K562 (cell line): ENCODE results near the gene SOAT1. TPM values are rescaled to one million over a fixed set of nuclear protein-coding genes. Genes with fewer than 3 reads are reported as not detected.

Experiments used
- ASH1L ChIP-seq: fragments of 450-650 bp; IDR thresholded peaks from 2 replicates; pipeline ENCODE4 v1.6.1; 2018; ENCODE audit warnings: borderline replicate concordance, mild to moderate bottlenecking, low read depth; ENCODE audit not compliant: partially characterized antibody
- BRD9 ChIP-seq: fragments of 450-650 bp; IDR thresholded peaks from 2 replicates; pipeline ENCODE4 v1.6.1; 2018; ENCODE audit warnings: low read depth; ENCODE audit not compliant: partially characterized antibody
- CBX5 ChIP-seq: IDR thresholded peaks from 2 replicates; pipeline ENCODE4 v1.6.1; 2014; ENCODE audit warnings: low read depth, borderline replicate concordance
- COPS2 ChIP-seq: fragments of 450-650 bp; conservative IDR thresholded peaks from 2 replicates; pipeline ENCODE4 v1.6.1; 2016; ENCODE audit warnings: mild to moderate bottlenecking, moderate library complexity
- CTBP1 ChIP-seq: fragments of 450-650 bp; IDR thresholded peaks from 2 replicates; pipeline ENCODE4 v1.6.1; 2016; ENCODE audit warnings: borderline replicate concordance
- ETV1 ChIP-seq: fragments of 450-650 bp; conservative IDR thresholded peaks from 2 replicates; pipeline ENCODE4 v1.6.1; 2016; ENCODE audit warnings: missing genetic modification characterization, control low read depth, low read depth, missing compliant biosample characterization
- HLTF ChIP-seq: fragments of 450-650 bp; IDR thresholded peaks from 2 replicates; pipeline ENCODE4 v1.6.1; 2016
- HNRNPLL ChIP-seq: fragments of 200-400 bp; formaldehyde crosslinking; IDR thresholded peaks from 2 replicates; pipeline ENCODE4 v1.6.1; 2017; ENCODE audit warnings: low read length, low read depth, mild to moderate bottlenecking; ENCODE audit not compliant: poor library complexity, severe bottlenecking
- KLF13 ChIP-seq: fragments of 450-650 bp; IDR thresholded peaks from 2 replicates; pipeline ENCODE4 v1.6.1; 2016; ENCODE audit warnings: missing genetic modification characterization, low read depth, mild to moderate bottlenecking, missing compliant biosample characterization, moderate library complexity, borderline replicate concordance
- NCOA1 ChIP-seq: fragments of 450-650 bp; IDR thresholded peaks from 2 replicates; pipeline ENCODE4 v1.6.1; 2016; ENCODE audit warnings: low read depth
- PHF21A ChIP-seq: fragments of 450-650 bp; IDR thresholded peaks from 2 replicates; pipeline ENCODE4 v1.6.1; 2017; ENCODE audit warnings: low read depth, borderline replicate concordance
- POLR2AphosphoS5 ChIP-seq: IDR thresholded peaks from 2 replicates; pipeline ENCODE4 v1.6.1; 2011; ENCODE audit warnings: mild to moderate bottlenecking, low read depth, low read length, moderate library complexity; ENCODE audit not compliant: control insufficient read depth, insufficient read depth
- SMAD3 ChIP-seq: fragments of 450-650 bp; formaldehyde crosslinking; conservative IDR thresholded peaks from 2 replicates; pipeline ENCODE4 v1.4.0; 2020; ENCODE audit warnings: mild to moderate bottlenecking
- TCF7L2 ChIP-seq: fragments of 150-350 bp; IDR thresholded peaks from 2 replicates; pipeline ENCODE4 v1.6.1; 2016; ENCODE audit warnings: low read depth, mild to moderate bottlenecking, low read length, moderate library complexity
- ZKSCAN1 ChIP-seq: fragments of 150-350 bp; IDR thresholded peaks from 2 replicates; pipeline ENCODE4 v1.6.1; 2016; ENCODE audit warnings: low read depth, low read length
- ZNF143 ChIP-seq: sonication (generic); formaldehyde crosslinking; IDR thresholded peaks from 2 replicates; pipeline ENCODE4 v1.9.0; 2022; ENCODE audit warnings: mild to moderate bottlenecking, missing genetic modification reagents
- ZNF184 ChIP-seq: sonication (generic); formaldehyde crosslinking; IDR thresholded peaks from 2 replicates; pipeline ENCODE4 v1.5.0; 2020; ENCODE audit warnings: missing genetic modification reagents
- ZNF79 ChIP-seq: fragments of 250-450 bp; sonication (Bioruptor Pico); IDR thresholded peaks from 2 replicates; pipeline ENCODE4 v1.4.0; 2020; ENCODE audit warnings: low read depth, mild to moderate bottlenecking, moderate library complexity
- polyA plus RNA-seq, 8 experiments: library from polyadenylated mRNA; depleted of rRNA in 4 of 8; stranded (reverse) in 5 of 8; unstranded in 3 of 8; fragments of >200 nt; fragmentation: Nextera tagmentation in 2 of 8; fragmentation: Illumina TruSeq in 1 of 8; extraction: Ambion mirVana in 2 of 8; extraction: Trizol in 1 of 8; gene quantifications; 2 replicates each; pipeline versions ENCODE4 v1.2.1 to v1.2.3, GENCODE V29; 2011 to 2014; ENCODE audit warnings: inconsistent platforms in 1 of 8, missing spikeins in 1 of 8
- total RNA-seq, 7 experiments: library from RNA; depleted of rRNA in 6 of 7; stranded (reverse); fragments of >200 nt in 6 of 7; fragmentation: Illumina TruSeq in 2 of 7; extraction: Trizol in 2 of 7; gene quantifications; 2 replicates each; pipeline versions ENCODE4 v1.2.1 to v1.2.3, GENCODE V29; 2011 to 2021; ENCODE audit warnings: low replicate concordance in 1 of 7
- TF ChIP-seq, protein P1 (sequence below): fragments of 250-450 bp; sonication (Bioruptor Pico); IDR thresholded peaks from 2 replicates; pipeline ENCODE4 v1.9.0; 2021; ENCODE audit warnings: mild to moderate bottlenecking
- TF ChIP-seq, protein P2 (sequence below): fragments of 250-450 bp; sonication (Bioruptor Pico); IDR thresholded peaks from 2 replicates; pipeline ENCODE4 v1.5.0; 2021
- TF ChIP-seq, protein P3 (sequence below): fragments of 450-650 bp; formaldehyde crosslinking; IDR thresholded peaks from 2 replicates; pipeline ENCODE4 v1.4.0; 2020; ENCODE audit warnings: mild to moderate bottlenecking
- TF ChIP-seq, protein P4 (sequence below): fragments of 250-450 bp; sonication (Bioruptor Pico); IDR thresholded peaks from 2 replicates; pipeline ENCODE4 v1.9.0; 2021; ENCODE audit warnings: mild to moderate bottlenecking, inconsistent platforms
- TF ChIP-seq, protein P5 (sequence below): fragments of 250-450 bp; sonication (Bioruptor Pico); IDR thresholded peaks from 2 replicates; pipeline ENCODE4 v1.8.0; 2021; ENCODE audit warnings: mild to moderate bottlenecking, moderate library complexity

Gene SOAT1
- total and polyA plus RNA-seq, 9 of the 15 experiments (the other 6 are each of a cell fraction or from before 2014, with no cell fraction given): 5.5 to 29.1 (median 17.3) TPM

DNA sequence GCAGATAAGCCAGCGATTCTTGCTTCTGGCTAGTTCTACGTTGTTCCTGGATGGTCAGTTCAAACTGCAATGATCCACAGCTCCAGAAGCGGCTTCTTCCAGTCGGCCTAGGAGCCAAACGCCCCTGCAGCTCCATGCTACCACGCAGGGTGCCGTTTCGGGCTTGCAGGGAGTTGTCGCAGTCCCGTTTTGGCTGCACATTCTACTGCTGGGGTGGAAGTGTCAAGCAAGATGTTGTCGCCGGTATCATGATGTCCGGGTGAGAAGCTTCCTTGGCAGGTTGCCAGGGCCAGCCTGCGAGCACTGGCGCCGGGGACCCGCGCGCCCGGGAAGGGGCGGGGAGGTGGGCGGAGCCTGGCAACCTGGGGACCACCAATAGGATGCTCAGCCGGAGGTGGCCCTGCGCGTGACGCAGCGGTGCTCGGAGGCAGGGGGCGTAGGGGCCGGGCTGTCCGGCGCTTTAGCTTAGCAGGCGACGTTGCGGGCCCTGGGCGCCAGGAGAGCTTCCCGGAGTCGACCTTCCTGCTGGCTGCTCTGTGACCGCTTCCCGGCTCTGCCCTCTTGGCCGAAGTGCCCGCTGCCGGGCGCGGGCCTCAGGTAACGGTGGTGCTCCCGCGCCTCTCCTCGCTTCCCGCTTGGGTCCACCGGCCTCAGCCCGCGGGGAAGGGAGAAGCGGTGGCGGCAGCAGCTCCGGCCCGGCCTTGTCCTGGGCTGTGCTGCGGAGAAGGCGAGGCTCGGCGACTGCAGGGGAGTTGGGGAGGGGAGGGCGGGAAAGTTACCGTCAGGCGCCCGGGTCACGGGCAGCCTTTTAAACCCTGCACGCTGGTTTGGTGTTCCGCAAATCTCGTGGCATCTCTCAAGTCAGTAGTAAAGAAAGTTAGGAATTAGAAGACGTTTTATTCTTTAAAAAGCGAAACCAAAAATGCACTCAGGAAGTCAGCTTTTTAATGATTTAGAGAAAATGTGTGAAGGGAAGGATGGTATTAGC lies at the start of gene SOAT1 (continued):
- TF ChIP-seq, protein P1, sequence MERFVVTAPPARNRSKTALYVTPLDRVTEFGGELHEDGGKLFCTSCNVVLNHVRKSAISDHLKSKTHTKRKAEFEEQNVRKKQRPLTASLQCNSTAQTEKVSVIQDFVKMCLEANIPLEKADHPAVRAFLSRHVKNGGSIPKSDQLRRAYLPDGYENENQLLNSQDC (CRISPR knock-in tag): no peak; the same call in 1 of the 2 replicates
- peak; percentile 86 for TF ChIP-seq HNRNPLL
- no peak for TF ChIP-seq ZNF79 (CRISPR knock-in tag)
- TF ChIP-seq, protein P2, sequence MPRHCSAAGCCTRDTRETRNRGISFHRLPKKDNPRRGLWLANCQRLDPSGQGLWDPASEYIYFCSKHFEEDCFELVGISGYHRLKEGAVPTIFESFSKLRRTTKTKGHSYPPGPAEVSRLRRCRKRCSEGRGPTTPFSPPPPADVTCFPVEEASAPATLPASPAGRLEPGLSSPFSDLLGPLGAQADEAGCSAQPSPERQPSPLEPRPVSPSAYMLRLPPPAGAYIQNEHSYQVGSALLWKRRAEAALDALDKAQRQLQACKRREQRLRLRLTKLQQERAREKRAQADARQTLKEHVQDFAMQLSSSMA: no peak
- no peak for TF ChIP-seq ZNF143 (CRISPR knock-in tag)
- no peak for TF ChIP-seq SMAD3 (CRISPR knock-in tag)
- peak; percentile 98 for TF ChIP-seq KLF13 (tag)
- TF ChIP-seq, protein P3, sequence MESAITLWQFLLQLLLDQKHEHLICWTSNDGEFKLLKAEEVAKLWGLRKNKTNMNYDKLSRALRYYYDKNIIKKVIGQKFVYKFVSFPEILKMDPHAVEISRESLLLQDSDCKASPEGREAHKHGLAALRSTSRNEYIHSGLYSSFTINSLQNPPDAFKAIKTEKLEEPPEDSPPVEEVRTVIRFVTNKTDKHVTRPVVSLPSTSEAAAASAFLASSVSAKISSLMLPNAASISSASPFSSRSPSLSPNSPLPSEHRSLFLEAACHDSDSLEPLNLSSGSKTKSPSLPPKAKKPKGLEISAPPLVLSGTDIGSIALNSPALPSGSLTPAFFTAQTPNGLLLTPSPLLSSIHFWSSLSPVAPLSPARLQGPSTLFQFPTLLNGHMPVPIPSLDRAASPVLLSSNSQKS (CRISPR knock-in tag): no peak
- TF ChIP-seq, protein P4, sequence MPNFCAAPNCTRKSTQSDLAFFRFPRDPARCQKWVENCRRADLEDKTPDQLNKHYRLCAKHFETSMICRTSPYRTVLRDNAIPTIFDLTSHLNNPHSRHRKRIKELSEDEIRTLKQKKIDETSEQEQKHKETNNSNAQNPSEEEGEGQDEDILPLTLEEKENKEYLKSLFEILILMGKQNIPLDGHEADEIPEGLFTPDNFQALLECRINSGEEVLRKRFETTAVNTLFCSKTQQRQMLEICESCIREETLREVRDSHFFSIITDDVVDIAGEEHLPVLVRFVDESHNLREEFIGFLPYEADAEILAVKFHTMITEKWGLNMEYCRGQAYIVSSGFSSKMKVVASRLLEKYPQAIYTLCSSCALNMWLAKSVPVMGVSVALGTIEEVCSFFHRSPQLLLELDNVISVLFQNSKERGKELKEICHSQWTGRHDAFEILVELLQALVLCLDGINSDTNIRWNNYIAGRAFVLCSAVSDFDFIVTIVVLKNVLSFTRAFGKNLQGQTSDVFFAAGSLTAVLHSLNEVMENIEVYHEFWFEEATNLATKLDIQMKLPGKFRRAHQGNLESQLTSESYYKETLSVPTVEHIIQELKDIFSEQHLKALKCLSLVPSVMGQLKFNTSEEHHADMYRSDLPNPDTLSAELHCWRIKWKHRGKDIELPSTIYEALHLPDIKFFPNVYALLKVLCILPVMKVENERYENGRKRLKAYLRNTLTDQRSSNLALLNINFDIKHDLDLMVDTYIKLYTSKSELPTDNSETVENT (CRISPR knock-in tag): peak; percentile 73
- no peak; the same call in 1 of the 2 replicates for TF ChIP-seq CBX5
- peak; percentile 36 for TF ChIP-seq BRD9
- no peak for TF ChIP-seq TCF7L2
- TF ChIP-seq POLR2AphosphoS5: peak; percentile 81
- TF ChIP-seq, protein P5, sequence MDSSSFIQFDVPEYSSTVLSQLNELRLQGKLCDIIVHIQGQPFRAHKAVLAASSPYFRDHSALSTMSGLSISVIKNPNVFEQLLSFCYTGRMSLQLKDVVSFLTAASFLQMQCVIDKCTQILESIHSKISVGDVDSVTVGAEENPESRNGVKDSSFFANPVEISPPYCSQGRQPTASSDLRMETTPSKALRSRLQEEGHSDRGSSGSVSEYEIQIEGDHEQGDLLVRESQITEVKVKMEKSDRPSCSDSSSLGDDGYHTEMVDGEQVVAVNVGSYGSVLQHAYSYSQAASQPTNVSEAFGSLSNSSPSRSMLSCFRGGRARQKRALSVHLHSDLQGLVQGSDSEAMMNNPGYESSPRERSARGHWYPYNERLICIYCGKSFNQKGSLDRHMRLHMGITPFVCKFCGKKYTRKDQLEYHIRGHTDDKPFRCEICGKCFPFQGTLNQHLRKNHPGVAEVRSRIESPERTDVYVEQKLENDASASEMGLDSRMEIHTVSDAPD (CRISPR knock-in tag): no peak
- TF ChIP-seq ASH1L: no peak
- TF ChIP-seq PHF21A: no peak
- no peak for TF ChIP-seq NCOA1
- no peak for TF ChIP-seq HLTF
- TF ChIP-seq CTBP1: peak; percentile 97
- TF ChIP-seq ZKSCAN1: no peak
- TF ChIP-seq ETV1 (tag): no peak
- no peak for TF ChIP-seq COPS2
- no peak for TF ChIP-seq ZNF184 (CRISPR knock-in tag)
